GM21786 (cell line): ENCODE results near the gene DOK4.

Source experiments
- ATAC-seq: cut with Tn5 transposase; IDR thresholded peaks from one replicate; pipeline ENCODE4 v1.9.1; 2021; ENCODE audit not compliant: unreplicated experiment

DOK4 gene

DNA sequence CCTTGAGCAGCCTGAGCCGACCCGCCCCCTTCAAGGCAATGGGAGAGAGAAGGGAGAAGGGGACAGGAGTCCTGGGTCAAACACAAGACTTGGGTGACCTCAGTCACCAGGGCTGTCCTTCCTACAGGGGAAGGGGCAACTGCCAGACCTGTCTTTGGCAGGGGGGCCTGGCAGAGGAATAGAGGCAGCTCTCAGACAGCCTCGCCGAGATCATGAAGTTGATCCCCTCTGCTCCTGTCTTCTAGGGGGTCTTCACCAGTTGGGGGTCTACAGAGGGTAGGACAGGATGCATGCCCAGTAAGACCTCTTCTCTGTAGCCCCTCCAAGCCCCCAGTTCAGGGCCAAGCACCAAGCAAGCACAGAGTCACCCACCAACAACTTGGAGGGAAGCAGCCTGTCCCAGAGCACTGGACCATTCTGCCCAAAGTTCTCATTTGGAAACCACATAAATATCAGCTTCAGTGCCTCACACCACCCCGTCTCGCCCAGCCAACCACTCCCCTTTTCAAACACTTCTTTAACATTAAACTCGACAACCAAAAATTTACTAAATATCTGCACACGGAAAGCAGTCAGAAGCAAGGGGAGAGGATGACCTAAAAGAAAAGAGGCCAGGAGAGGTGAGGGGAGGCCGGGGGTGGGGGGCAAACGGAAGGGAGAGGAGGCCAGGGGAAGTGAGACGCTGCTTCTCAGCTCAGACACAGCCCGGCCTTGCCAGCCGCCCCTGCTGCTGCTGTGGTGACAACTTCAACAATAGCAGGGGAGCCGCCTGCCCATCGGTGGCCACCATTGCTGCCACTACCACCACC lies 7.7 kb downstream of the DOK4 start:
- no peak for ATAC-seq

- ATAC-seq, result no peak
Observed at GRCh38 chr16:57477531-57478202, 8.6 kb downstream of the DOK4 start.

DNA sequence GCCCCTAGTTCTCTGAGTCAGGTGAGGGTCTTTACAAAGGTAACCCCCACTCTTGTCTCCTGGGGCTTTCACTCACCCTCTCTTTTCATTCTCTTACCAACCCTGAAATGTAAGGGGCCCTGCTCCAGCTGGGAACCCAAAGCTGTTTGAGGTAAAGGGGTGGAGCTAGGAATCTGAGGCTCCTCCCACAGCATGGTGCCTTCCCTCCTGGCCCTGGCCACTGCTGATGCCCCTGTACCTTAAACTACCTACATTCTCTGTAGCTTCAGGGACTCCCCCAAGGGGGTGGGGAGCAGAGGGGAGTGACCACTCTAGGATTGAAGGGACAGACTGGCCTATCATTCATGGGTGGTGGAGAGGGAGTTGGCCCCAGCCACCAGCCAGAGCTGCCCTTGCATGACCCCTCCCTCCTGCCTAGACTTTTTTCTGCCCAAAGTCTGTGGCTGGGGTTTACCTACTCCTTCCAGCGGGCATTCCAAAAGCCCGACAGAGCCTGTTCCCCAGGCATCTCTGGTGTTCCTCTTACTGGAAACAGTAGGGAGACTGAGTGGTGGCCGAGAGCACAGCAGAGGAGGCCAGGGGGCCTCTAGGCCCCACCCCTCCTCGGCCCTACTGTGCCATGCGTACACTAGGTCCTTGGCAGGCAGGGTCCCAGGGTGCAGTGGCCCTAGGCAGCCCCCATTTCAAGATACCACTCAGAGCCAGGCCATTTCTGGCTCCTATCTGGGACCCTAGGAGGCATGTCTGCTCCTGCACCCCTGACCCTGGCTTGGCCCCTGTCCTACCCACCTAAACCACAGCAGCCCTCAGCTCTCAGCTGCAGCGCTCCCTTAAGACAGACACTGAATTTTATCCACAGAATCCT lies 9.5 kb downstream of the DOK4 start:
- no peak for ATAC-seq

- ATAC-seq, result peak; percentile 91
Observed at GRCh38 chr16:57475711-57476339, 10.5 kb downstream of the DOK4 start.

- no peak for ATAC-seq
Observed at GRCh38 chr16:57474671-57475661, 11.3 kb downstream of the DOK4 start.

DNA sequence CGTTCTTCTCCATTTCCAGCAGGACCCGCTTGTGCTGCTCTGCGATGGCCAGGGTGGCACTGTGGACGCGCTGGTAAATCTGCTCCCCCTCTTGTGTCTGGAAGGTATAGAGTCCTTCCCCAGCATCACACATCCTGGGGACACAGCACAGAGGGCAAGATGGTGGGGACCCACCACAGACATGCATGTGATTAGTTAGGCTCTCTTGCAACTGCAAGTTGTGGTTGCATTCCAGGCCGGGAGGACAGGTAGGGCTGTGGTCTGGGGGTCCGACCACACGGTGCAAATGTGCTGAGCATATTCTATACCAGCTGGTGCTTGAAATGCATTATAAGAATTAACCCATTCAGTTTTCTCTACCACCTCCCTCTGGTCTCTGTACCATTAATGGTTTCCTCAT lies 12.4 kb downstream of the DOK4 start:
- no peak for ATAC-seq

DNA sequence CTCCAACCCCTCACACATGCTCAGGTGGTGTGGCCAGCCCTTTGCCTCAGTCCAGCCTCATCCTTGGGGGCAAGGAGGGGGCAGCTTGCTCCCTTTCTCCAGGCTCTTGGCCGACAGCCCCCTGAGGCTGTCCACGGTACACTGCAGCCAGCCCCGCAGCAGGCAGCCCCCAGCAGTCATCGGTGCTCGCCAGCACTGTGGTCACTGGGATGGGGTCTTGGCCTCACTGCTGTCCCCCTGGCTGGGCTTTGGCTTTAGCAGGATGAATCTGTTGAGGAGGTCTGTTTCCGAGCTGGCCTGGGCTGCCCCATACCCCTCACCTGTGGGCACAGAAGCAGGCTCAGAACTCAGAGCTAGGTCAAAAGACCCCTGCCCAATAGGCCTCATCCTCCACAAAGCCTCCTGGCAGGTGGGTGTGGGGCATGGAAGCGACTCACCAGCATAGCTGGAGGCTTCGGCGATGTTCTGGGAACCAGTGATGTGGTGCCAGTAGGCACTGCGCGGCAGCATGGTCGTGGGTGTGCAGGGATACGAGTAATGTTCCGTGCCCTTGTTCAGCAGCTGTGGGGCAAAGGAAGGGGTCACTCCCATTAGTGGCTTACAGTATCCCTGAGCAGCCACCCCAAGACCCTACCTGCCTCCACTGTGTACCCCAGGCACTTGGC lies 13.0 kb downstream of the DOK4 start:
- no peak for ATAC-seq

GRCh38 chr16:57472665-57473060 lies 13.6 kb downstream of the DOK4 start:
- ATAC-seq, result no peak

GRCh38 chr16:57471852-57472664 lies 14.2 kb downstream of the DOK4 start:
- ATAC-seq, result no peak

GRCh38 chr16:57471209-57471608 lies 15.1 kb downstream of the DOK4 start:
- no peak for ATAC-seq

GRCh38 chr16:57470711-57471110 lies 15.6 kb downstream of the DOK4 start:
- ATAC-seq, result no peak

DNA sequence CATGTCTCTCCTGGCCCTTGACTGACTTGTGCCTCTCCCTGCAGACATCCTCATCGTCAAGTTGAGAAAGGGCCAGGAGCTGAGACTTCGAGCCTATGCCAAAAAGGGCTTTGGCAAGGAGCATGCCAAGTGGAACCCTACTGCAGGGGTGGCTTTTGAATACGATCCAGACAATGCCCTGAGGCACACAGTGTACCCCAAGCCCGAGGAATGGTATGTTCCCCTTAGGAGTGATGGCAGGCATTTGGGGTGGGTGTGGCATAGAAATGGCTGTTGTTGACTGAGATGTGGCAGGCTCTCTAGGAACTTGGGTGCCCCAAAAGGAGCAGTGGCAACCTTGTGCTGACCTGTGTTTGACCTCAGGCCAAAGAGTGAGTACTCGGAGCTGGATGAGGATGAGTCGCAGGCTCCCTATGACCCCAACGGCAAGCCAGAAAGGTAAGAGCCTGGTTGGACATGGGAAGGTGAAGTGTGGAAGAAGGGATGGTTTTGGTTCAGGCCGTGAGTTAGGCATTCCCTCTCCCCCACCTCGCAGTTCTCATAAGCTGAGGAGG lies 16.3 kb downstream of the DOK4 start:
- no peak for ATAC-seq

- no peak for ATAC-seq
Observed at GRCh38 chr16:57469046-57469445, 17.2 kb downstream of the DOK4 start.

DNA sequence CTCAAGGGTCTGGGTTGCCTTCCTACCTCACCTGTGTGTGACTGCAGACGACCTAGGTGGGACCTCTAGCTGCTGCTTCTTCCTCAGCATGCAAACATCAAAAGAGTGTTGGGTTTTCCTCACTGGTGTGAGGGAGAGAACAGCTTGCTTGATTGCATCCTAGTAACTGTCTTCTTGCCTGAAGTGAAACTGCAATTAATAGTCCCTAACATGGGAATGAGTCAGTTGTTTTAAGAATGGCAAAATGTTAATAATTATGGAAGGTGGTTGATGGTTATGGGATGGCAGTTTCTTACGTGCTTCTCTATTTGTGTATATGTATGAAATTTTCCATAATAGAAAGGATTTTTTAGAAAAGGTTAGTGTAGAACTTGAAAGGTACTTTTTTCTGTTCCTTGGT lies 17.9 kb downstream of the DOK4 start:
- no peak for ATAC-seq

- ATAC-seq, result no peak
Observed at GRCh38 chr16:57464523-57464922, 21.8 kb downstream of the DOK4 start.

GRCh38 chr16:57462978-57463362 lies 23.3 kb downstream of the DOK4 start:
- no peak for ATAC-seq

- peak; percentile 92 for ATAC-seq
Observed at GRCh38 chr16:57462209-57462977, 23.9 kb downstream of the DOK4 start, which contains the start of gene POLR2C. POLR2C (plus strand) TSS chr16:57462679; CDS start chr16:57462725, 46 bp downstream.
